ENCODE measurements around the gene B3GALNT1.

Gene B3GALNT1

GRCh38 chr3:161073181-161073580, 32.0 kb downstream of the B3GALNT1 start:
- DNase-seq, result no peak

- no peak for DNase-seq
Observed at GRCh38 chr3:161072751-161073150, 32.4 kb downstream of the B3GALNT1 start.

GRCh38 chr3:161072211-161072621, 32.9 kb downstream of the B3GALNT1 start:
- no peak for DNase-seq

GRCh38 chr3:161070980-161071663, 34.0 kb downstream of the B3GALNT1 start:
- DNase-seq, result no peak

GRCh38 chr3:161070252-161070930, 34.8 kb downstream of the B3GALNT1 start:
- DNase-seq, result no peak

- peak; percentile 80 for DNase-seq
Observed at GRCh38 chr3:161069511-161070251, 35.5 kb downstream of the B3GALNT1 start.

GRCh38 chr3:161067335-161067734, 37.8 kb downstream of the B3GALNT1 start:
- DNase-seq, result no peak

- DNase-seq, result no peak
Observed at GRCh38 chr3:161066930-161067329, 38.2 kb downstream of the B3GALNT1 start.

GRCh38 chr3:161064413-161064812, 40.7 kb downstream of the B3GALNT1 start:
- no peak for DNase-seq

- no peak for DNase-seq
Observed at GRCh38 chr3:161054860-161055604, 50.1 kb downstream of the B3GALNT1 start.

- DNase-seq, result no peak
Observed at GRCh38 chr3:161051856-161052255, 53.3 kb downstream of the B3GALNT1 start.

- DNase-seq, result peak; percentile 51
Observed at GRCh38 chr3:161050935-161051334, 54.2 kb downstream of the B3GALNT1 start.

GRCh38 chr3:161049683-161050248, 55.4 kb downstream of the B3GALNT1 start:
- DNase-seq, result no peak

GRCh38 chr3:161043336-161044035, 61.7 kb downstream of the B3GALNT1 start:
- no peak for DNase-seq

- DNase-seq, result no peak
Observed at GRCh38 chr3:161042023-161042501, 63.1 kb downstream of the B3GALNT1 start.

GRCh38 chr3:161038725-161039124, 66.4 kb downstream of the B3GALNT1 start:
- DNase-seq, result no peak

- DNase-seq, result peak; percentile 21
Observed at GRCh38 chr3:161035711-161036110, 69.4 kb downstream of the B3GALNT1 start.

- peak; percentile 20 for DNase-seq
Observed at GRCh38 chr3:161034913-161035550, 70.1 kb downstream of the B3GALNT1 start.

Measured in hematopoietic multipotent progenitor cell treated with erythropoietin and hydrocortisone succinate and interleukin-3 and kit ligand, for 8 days (in vitro differentiated cells).